ENCODE data around the gene EPHB1.

GRCh38 chr3:134838599-134838998, 43.5 kb downstream of the EPHB1 start:
- TF ChIP-seq, protein P1, sequence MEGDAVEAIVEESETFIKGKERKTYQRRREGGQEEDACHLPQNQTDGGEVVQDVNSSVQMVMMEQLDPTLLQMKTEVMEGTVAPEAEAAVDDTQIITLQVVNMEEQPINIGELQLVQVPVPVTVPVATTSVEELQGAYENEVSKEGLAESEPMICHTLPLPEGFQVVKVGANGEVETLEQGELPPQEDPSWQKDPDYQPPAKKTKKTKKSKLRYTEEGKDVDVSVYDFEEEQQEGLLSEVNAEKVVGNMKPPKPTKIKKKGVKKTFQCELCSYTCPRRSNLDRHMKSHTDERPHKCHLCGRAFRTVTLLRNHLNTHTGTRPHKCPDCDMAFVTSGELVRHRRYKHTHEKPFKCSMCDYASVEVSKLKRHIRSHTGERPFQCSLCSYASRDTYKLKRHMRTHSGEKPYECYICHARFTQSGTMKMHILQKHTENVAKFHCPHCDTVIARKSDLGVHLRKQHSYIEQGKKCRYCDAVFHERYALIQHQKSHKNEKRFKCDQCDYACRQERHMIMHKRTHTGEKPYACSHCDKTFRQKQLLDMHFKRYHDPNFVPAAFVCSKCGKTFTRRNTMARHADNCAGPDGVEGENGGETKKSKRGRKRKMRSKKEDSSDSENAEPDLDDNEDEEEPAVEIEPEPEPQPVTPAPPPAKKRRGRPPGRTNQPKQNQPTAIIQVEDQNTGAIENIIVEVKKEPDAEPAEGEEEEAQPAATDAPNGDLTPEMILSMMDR (IDR thresholded peaks at IDR 0.05), result peak; percentile 58
- no peak for TF ChIP-seq NR3C1 (CRISPR knock-in tag; conservative IDR thresholded peaks at IDR 0.05; ENCODE audit: low read depth)
- TF ChIP-seq SP1 (CRISPR knock-in tag; conservative IDR thresholded peaks at IDR 0.05), result no peak
- no peak for TF ChIP-seq PREB (CRISPR knock-in tag; IDR thresholded peaks at IDR 0.05; ENCODE audit: borderline replicate concordance)
- TF ChIP-seq GABPB1 (CRISPR knock-in tag; IDR thresholded peaks at IDR 0.05), result no peak
- no peak for TF ChIP-seq ESRRA (CRISPR knock-in tag; IDR thresholded peaks at IDR 0.05; ENCODE audit: borderline replicate concordance)
- no peak for TF ChIP-seq SMAD4 (CRISPR knock-in tag; IDR thresholded peaks at IDR 0.05)
- no peak for TF ChIP-seq JUN (CRISPR knock-in tag; IDR thresholded peaks at IDR 0.05)
- TF ChIP-seq GRHL2 (CRISPR knock-in tag; IDR thresholded peaks at IDR 0.05; ENCODE audit: insufficient replicate concordance, severe bottlenecking), result no peak
- no peak for TF ChIP-seq ZNF121 (CRISPR knock-in tag; IDR thresholded peaks at IDR 0.05)
- no peak for TF ChIP-seq KAT7 (CRISPR knock-in tag; IDR thresholded peaks at IDR 0.05; ENCODE audit: borderline replicate concordance)
- TF ChIP-seq, protein P2, sequence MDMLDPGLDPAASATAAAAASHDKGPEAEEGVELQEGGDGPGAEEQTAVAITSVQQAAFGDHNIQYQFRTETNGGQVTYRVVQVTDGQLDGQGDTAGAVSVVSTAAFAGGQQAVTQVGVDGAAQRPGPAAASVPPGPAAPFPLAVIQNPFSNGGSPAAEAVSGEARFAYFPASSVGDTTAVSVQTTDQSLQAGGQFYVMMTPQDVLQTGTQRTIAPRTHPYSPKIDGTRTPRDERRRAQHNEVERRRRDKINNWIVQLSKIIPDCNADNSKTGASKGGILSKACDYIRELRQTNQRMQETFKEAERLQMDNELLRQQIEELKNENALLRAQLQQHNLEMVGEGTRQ (CRISPR knock-in tag; IDR thresholded peaks at IDR 0.05), result no peak
- TF ChIP-seq NFE2L1 (CRISPR knock-in tag; IDR thresholded peaks at IDR 0.05), result no peak
- TF ChIP-seq, protein P3, sequence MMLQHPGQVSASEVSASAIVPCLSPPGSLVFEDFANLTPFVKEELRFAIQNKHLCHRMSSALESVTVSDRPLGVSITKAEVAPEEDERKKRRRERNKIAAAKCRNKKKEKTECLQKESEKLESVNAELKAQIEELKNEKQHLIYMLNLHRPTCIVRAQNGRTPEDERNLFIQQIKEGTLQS (CRISPR knock-in tag; conservative IDR thresholded peaks at IDR 0.05), result no peak
